Glomerular visceral epithelial cell (primary cell): ENCODE results near the gene PSMD12.
"Not testable (repeated sequence)": the region's sequence is repeated elsewhere in the genome, so short reads cannot be mapped to it uniquely, and the experiment has no call there.

Experiments used
- DNase-seq: peaks from one replicate; pipeline ENCODE4 v3.0.0-alpha.2; 2016; ENCODE audit errors: extremely low spot score

The PSMD12 gene

GRCh38 chr17:67311575-67311974 lies 54.8 kb downstream of the PSMD12 start:
- DNase-seq, result no peak

GRCh38 chr17:67310406-67310805 lies 56.0 kb downstream of the PSMD12 start:
- DNase-seq, result no peak

- DNase-seq, result not testable (repeated sequence)
Measured at GRCh38 chr17:67305446-67306235, 60.7 kb downstream of the PSMD12 start.

- DNase-seq, result no peak
Measured at GRCh38 chr17:67297454-67297960, 68.9 kb downstream of the PSMD12 start.

GRCh38 chr17:67294451-67295199 lies 71.8 kb downstream of the PSMD12 start:
- DNase-seq, result no peak

GRCh38 chr17:67293251-67294203 lies 72.8 kb downstream of the PSMD12 start:
- DNase-seq, result peak; percentile 47

- DNase-seq, result no peak
Measured at GRCh38 chr17:67290711-67291291, 75.6 kb downstream of the PSMD12 start.

- no peak for DNase-seq
Measured at GRCh38 chr17:67290244-67290643, 76.1 kb downstream of the PSMD12 start.

- no peak for DNase-seq
Measured at GRCh38 chr17:67289181-67289876, 77.0 kb downstream of the PSMD12 start.
